H1 (cell line): ENCODE results near the gene COX7A2. TPM values are rescaled to one million over a fixed set of nuclear protein-coding genes. Genes with fewer than 3 reads are reported as not detected.

Experiments
- CTCF ChIA-PET: fragments of 300-600 bp; sonication (Branson Sonifier 250); formaldehyde crosslinking; loops from one replicate; lab custom pipeline; 2021; ENCODE audit not compliant: partially characterized antibody; lab: Charles Lee
- POLR2A ChIA-PET: fragments of 300-600 bp; sonication (Branson Sonifier 250); formaldehyde crosslinking; loops from one replicate; lab custom pipeline; 2021; ENCODE audit warnings: inconsistent platforms; ENCODE audit not compliant: partially characterized antibody; lab: Charles Lee
- DNase-seq, 2 experiments: peaks; one replicate each; pipeline versions ENCODE4 v3.0.0 to v3.0.0-alpha.2; 2010 to 2022; ENCODE audit warnings: low spot score in 2 of 2, low read depth in 1 of 2, mixed read lengths in 1 of 2
- FAIRE-seq: peaks from 2 replicates; lab custom pipeline; 2011; peaks lifted over from hg19 to GRCh38; lab: Jason Lieb, UNC
- H2AFZ ChIP-seq: 2 replicates; pipeline ENCODE4 v1.8.1; 2012; ENCODE audit warnings: low read length, inconsistent platforms
- H2AK5ac ChIP-seq: 2 replicates; pipeline ENCODE4 v1.6.1; 2013; ENCODE audit warnings: low read depth, low read length
- H2BK120ac ChIP-seq: replicated peaks from 2 replicates; pipeline ENCODE3; 2013; ENCODE audit warnings: low read depth, low read length, inconsistent platforms
- H2BK12ac ChIP-seq: 2 replicates; pipeline ENCODE4 v1.6.1; 2013; ENCODE audit warnings: low read depth, low read length
- H2BK15ac ChIP-seq: 2 replicates; pipeline ENCODE4 v1.6.1; 2013; ENCODE audit warnings: low read length
- H2BK20ac ChIP-seq: 2 replicates; pipeline ENCODE4 v1.6.1; 2013; ENCODE audit warnings: low read length
- H2BK5ac ChIP-seq: 2 replicates; pipeline ENCODE4 v1.6.1; 2013; ENCODE audit warnings: low read depth, low read length
- H3K14ac ChIP-seq: 2 replicates; pipeline ENCODE4 v1.6.1; 2013; ENCODE audit warnings: inconsistent platforms; ENCODE audit not compliant: insufficient read length
- H3K18ac ChIP-seq: 2 replicates; pipeline ENCODE4 v1.6.1; 2013; ENCODE audit warnings: low read length; ENCODE audit errors: extremely low read depth
- H3K23ac ChIP-seq: 2 replicates; pipeline ENCODE4 v1.6.1; 2013; ENCODE audit warnings: inconsistent platforms; ENCODE audit not compliant: insufficient read length
- H3K23me2 ChIP-seq: 2 replicates; pipeline ENCODE4 v1.6.1; 2013; ENCODE audit warnings: low read depth, low read length
- H3K27ac ChIP-seq: 2 replicates; pipeline ENCODE4 v1.6.1; 2011; ENCODE audit warnings: low read depth, low read length, inconsistent platforms
- H3K27me3 ChIP-seq, 4 experiments: replicated peaks in 1 of 4; 1 replicate in 1 of 4; 2 replicates in 3 of 4; pipeline versions ENCODE4 v1.6.1 to v1.8.1; 2011 to 2013; ENCODE audit warnings: low read length in 3 of 4, mild to moderate bottlenecking in 3 of 4, inconsistent platforms in 2 of 4, mixed read lengths in 2 of 4, moderate library complexity in 1 of 4; ENCODE audit not compliant: control insufficient read depth in 3 of 4, insufficient read depth in 3 of 4; ENCODE audit errors: extremely low read depth in 1 of 4
- H3K36me3 ChIP-seq, 4 experiments: 2 replicates each; pipeline versions ENCODE4 v1.6.1 to v1.8.1; 2011 to 2013; ENCODE audit warnings: mild to moderate bottlenecking in 4 of 4, low read length in 3 of 4, moderate library complexity in 2 of 4, control low read depth in 1 of 4, inconsistent platforms in 1 of 4; ENCODE audit not compliant: insufficient read depth in 4 of 4, control insufficient read depth in 2 of 4
- H3K4ac ChIP-seq: replicated peaks from 2 replicates; pipeline ENCODE3; 2013; ENCODE audit warnings: low read length, low read depth, mixed read lengths, inconsistent platforms; ENCODE audit not compliant: insufficient read length
- H3K4me1 ChIP-seq, 4 experiments: replicated peaks in 1 of 4; 1 replicate in 1 of 4; 2 replicates in 3 of 4; pipeline versions ENCODE4 v1.6.1 to v1.8.1; 2011 to 2013; ENCODE audit warnings: low read length in 3 of 4, inconsistent platforms in 2 of 4, mixed read lengths in 1 of 4; ENCODE audit not compliant: insufficient read depth in 4 of 4, control insufficient read depth in 3 of 4
- H3K4me2 ChIP-seq, 2 experiments: 2 replicates each; pipeline versions ENCODE4 v1.6.1 to v1.8.1; 2011 to 2013; ENCODE audit warnings: low read depth in 2 of 2, low read length in 2 of 2, control low read depth in 1 of 2, inconsistent platforms in 1 of 2, mild to moderate bottlenecking in 1 of 2; ENCODE audit not compliant: insufficient read depth in 1 of 2
- H3K4me3 ChIP-seq, 4 experiments: fragments of 200-600, 300-600 bp in 1 of 4; sonication (generic), shearing (Covaris generic), sonication (Bioruptor Twin) in 1 of 4; 2 replicates each; pipeline versions ENCODE4 v1.5.1 to v1.8.1; 2011 to 2016; ENCODE audit warnings: low read length in 4 of 4, low read depth in 3 of 4, control low read depth in 2 of 4, inconsistent platforms in 2 of 4, mild to moderate bottlenecking in 2 of 4, mixed read lengths in 1 of 4, moderate library complexity in 1 of 4; ENCODE audit not compliant: insufficient read depth in 2 of 4; ENCODE audit errors: extremely low read depth in 1 of 4
- H3K56ac ChIP-seq: replicated peaks from 2 replicates; pipeline ENCODE3; 2013; ENCODE audit warnings: low read depth, mild to moderate bottlenecking, mixed read lengths, low read length, inconsistent platforms; ENCODE audit not compliant: insufficient read length
- H3K79me1 ChIP-seq: 2 replicates; pipeline ENCODE4 v1.6.1; 2013; ENCODE audit warnings: low read depth, low read length, control low read depth
- H3K79me2 ChIP-seq, 2 experiments: 2 replicates each; pipeline versions ENCODE4 v1.6.1 to v1.8.1; 2012 to 2013; ENCODE audit warnings: low read length in 2 of 2, mild to moderate bottlenecking in 2 of 2, inconsistent platforms in 1 of 2; ENCODE audit not compliant: insufficient read depth in 2 of 2, control insufficient read depth in 1 of 2
- H3K9ac ChIP-seq, 4 experiments: replicated peaks in 1 of 4; 1 replicate in 1 of 4; 2 replicates in 3 of 4; pipeline versions ENCODE4 v1.6.1 to v1.8.1; 2011 to 2013; ENCODE audit warnings: low read depth in 3 of 4, low read length in 3 of 4, control low read depth in 2 of 4, mild to moderate bottlenecking in 2 of 4, moderate library complexity in 2 of 4, inconsistent platforms in 1 of 4; ENCODE audit errors: extremely low read depth in 1 of 4
- H3K9me3 ChIP-seq, 2 experiments: 2 replicates each; pipeline versions ENCODE4 v1.6.1 to v1.8.1; 2012 to 2013; ENCODE audit warnings: mild to moderate bottlenecking in 2 of 2, moderate library complexity in 2 of 2, control low read depth in 1 of 2, inconsistent platforms in 1 of 2, low read depth in 1 of 2, low read length in 1 of 2, mixed read lengths in 1 of 2; ENCODE audit not compliant: insufficient read depth in 2 of 2
- H4K20me1 ChIP-seq, 2 experiments: replicated peaks in 1 of 2; 2 replicates each; pipeline versions ENCODE3 to v1.8.1; 2011 to 2013; ENCODE audit warnings: inconsistent platforms in 2 of 2, low read length in 2 of 2, mild to moderate bottlenecking in 1 of 2; ENCODE audit not compliant: insufficient read depth in 2 of 2, control insufficient read depth in 1 of 2
- H4K5ac ChIP-seq: 2 replicates; pipeline ENCODE4 v1.6.1; 2013; ENCODE audit warnings: low read length, low read depth, mixed read lengths, inconsistent platforms; ENCODE audit not compliant: insufficient read length
- H4K8ac ChIP-seq: 2 replicates; pipeline ENCODE4 v1.8.0; 2013; ENCODE audit warnings: mild to moderate bottlenecking, moderate library complexity, low read length, inconsistent platforms; ENCODE audit not compliant: insufficient read depth; ENCODE audit errors: extremely low read depth
- H4K91ac ChIP-seq: replicated peaks from 2 replicates; pipeline ENCODE3; 2013; ENCODE audit warnings: low read length, mixed read lengths, inconsistent platforms; ENCODE audit not compliant: insufficient read length
- CBX5 ChIP-seq: fragments of 300-800, 300-1000 bp; sonication (generic); IDR thresholded peaks from 2 replicates; pipeline ENCODE4 v1.7.1; 2016; ENCODE audit warnings: antibody characterized with exemption, low read length, low read depth
- EP300 ChIP-seq, 2 experiments: IDR thresholded peaks; 1 replicate in 1 of 2; 2 replicates in 1 of 2; pipeline ENCODE4 v1.6.1; 2011 to 2012; ENCODE audit warnings: low read depth in 2 of 2, low read length in 2 of 2, mild to moderate bottlenecking in 2 of 2, borderline replicate concordance in 1 of 2, inconsistent platforms in 1 of 2, moderate library complexity in 1 of 2
- FOSL1 ChIP-seq: IDR thresholded peaks from 2 replicates; pipeline ENCODE4 v1.6.1; 2011; ENCODE audit warnings: mild to moderate bottlenecking, low read depth, low read length, moderate library complexity; ENCODE audit not compliant: insufficient read depth
- GABPA ChIP-seq: IDR thresholded peaks from 2 replicates; pipeline ENCODE4 v1.6.1; 2011; ENCODE audit warnings: mild to moderate bottlenecking, low read length, moderate library complexity, borderline replicate concordance; ENCODE audit not compliant: insufficient read depth
- NRF1 ChIP-seq: IDR thresholded peaks from 2 replicates; pipeline ENCODE4 v1.6.1; 2011; ENCODE audit warnings: mild to moderate bottlenecking, low read depth, low read length, improper control_type of control experiment
- POLR2A ChIP-seq, 2 experiments: IDR thresholded peaks; 1 replicate in 1 of 2; 2 replicates in 1 of 2; pipeline ENCODE4 v1.6.1; 2011; ENCODE audit warnings: low read depth in 2 of 2, low read length in 2 of 2, mild to moderate bottlenecking in 2 of 2; ENCODE audit errors: control extremely low read depth in 1 of 2
- RAD21 ChIP-seq, 2 experiments: IDR thresholded peaks in 1 of 2; conservative IDR thresholded peaks in 1 of 2; 2 replicates each; pipeline ENCODE4 v1.6.1; 2011; ENCODE audit warnings: low read depth in 2 of 2, low read length in 2 of 2, improper control_type of control experiment in 1 of 2, inconsistent platforms in 1 of 2, mild to moderate bottlenecking in 1 of 2, moderate library complexity in 1 of 2
- WGBS, 2 experiments: shearing (Covaris generic) in 1 of 2; methylation state at CpG; one replicate each; pipeline versions ENCODE4 v1.1.6 to v1.1.7; 2013 to 2015; ENCODE audit warnings: low lambda C conversion rate in 2 of 2, mixed read lengths in 2 of 2, inconsistent platforms in 1 of 2, low coverage in 1 of 2, missing lambda C conversion rate in 1 of 2; ENCODE audit not compliant: insufficient replicate concordance in 2 of 2, insufficient coverage in 1 of 2, insufficient read length in 1 of 2; ENCODE audit errors: extremely low coverage in 1 of 2, missing lambda C conversion rate in 1 of 2; 5-methylcytosine and 5-hydroxymethylcytosine counted together
- polyA plus RNA-seq, 7 experiments: library from polyadenylated mRNA; depleted of rRNA in 3 of 7; stranded (reverse) in 5 of 7; unstranded in 2 of 7; fragments of >200 nt in 5 of 7; fragments of 200-250 nt in 2 of 7; gene quantifications; 1 replicate in 5 of 7; 2 replicates in 1 of 7; 4 replicates in 1 of 7; pipeline versions ENCODE4 v1.2.1 to v1.2.3, GENCODE V29; 2011 to 2013; ENCODE audit warnings: missing spikeins in 2 of 7, mixed read lengths in 2 of 7
- total RNA-seq: library from RNA; stranded (reverse); fragmentation: NEBNext Ultra II Directional; extraction: Animal tissue kit (Norgen Biotek cat#: 25700); gene quantifications from 2 replicates; pipeline ENCODE4 v1.2.1, GENCODE V29; 2021

The COX7A2 gene
- total and polyA plus RNA-seq, 2 of the 8 experiments (the other 6 are each of a cell fraction or from before 2014, with no cell fraction given), result 262 to 468 TPM

DNA sequence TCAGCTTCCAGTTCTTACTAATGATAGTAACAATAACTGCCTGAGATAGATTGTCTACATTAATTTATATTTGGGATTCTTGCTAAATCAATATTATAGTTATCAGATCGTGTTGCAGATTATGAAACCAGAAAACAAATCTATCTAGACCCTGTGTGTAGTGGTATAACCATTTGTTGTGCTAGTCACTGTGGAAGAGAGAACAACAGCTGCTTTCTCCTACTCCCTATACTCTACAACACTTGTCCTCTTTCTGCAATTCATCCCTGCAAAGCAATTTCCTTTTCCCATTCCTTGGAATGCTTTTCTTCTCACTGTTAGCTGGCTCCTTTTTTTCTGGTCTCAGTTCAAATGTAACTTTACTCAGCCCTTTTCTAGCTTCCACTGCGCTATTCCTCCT lies 8.3 kb downstream of the COX7A2 start:
- Histone ChIP-seq H2BK5ac (no peak overlapping the region), H3K27me3 (peaks cover 0 to 1% (median 0%) of the 10 kb centered on the region in 4 experiments; a peak in 1 of 7 replicates), H2BK120ac (no peak overlapping the region), H3K18ac (no peak overlapping the region), H2BK12ac (no peak overlapping the region), H3K79me1 (no peaks in the 10 kb centered on the region), H3K23ac (no peak overlapping the region), H3K4ac (no peak overlapping the region), H3K27ac (no peak overlapping the region), H2AK5ac (no peak overlapping the region), H3K79me2 (peaks cover 0 to 3% of the 10 kb centered on the region in 2 experiments; a peak in 1 of 4 replicates), H3K23me2 (no peaks in the 10 kb centered on the region), H3K4me3 (no peak overlapping the region), H3K56ac (no peak overlapping the region), H3K4me1 (peaks cover 0 to 9% (median 6%) of the 10 kb centered on the region in 4 experiments; a peak in 3 of 7 replicates), H2BK15ac (no peak overlapping the region), H3K36me3 (peaks cover 6 to 32% (median 21%) of the 10 kb centered on the region in 4 experiments; a peak in 7 of 8 replicates), H3K9ac (no peak overlapping the region), H3K9me3 (no peaks in the 10 kb centered on the region), H4K91ac (no peak overlapping the region), H3K14ac (no peak overlapping the region), H4K20me1 (no peaks in the 10 kb centered on the region), H4K5ac (no peak overlapping the region), H2AFZ (no peak overlapping the region), H4K8ac (no peak overlapping the region), H2BK20ac (no peak overlapping the region), H3K4me2 (no peak overlapping the region; a peak in 1 of 4 replicates)
- ChIA-PET POLR2A (interaction anchor here (1.2 to 4.6 kb wide), 4 partner anchors 9 to 293 kb away, joined by 3 to 35 read pairs (median 4); partner anchors contain the start of gene COX7A2), CTCF (interaction anchor here (0.8 to 1.5 kb wide), 6 partner anchors 26 to 303 kb away, joined by 3 read pairs; no protein-coding TSS in a partner anchor)
- DNase-seq (no peak), FAIRE-seq (no peak)
- 88% methylated on average over 2 of the region's 2 CpGs; no CpG with 5 or more reads in 1 of the 2 experiments for WGBS, 2 experiments
- TF ChIP-seq FOSL1, result no peak
- no peak for TF ChIP-seq EP300 (IDR thresholded peaks at IDR 0.05; ENCODE audit: borderline replicate concordance in 1 of 2, low read depth in 2 of 2, low read length in 2 of 2)
- 0 out of 3 replicates have a peak, but pooled peaks of 1 of the 2 experiments have one; percentile 3 for TF ChIP-seq POLR2A (IDR thresholded peaks at IDR 0.05; ENCODE audit: control extremely low read depth in 1 of 2, low read depth in 2 of 2, low read length in 2 of 2)
- TF ChIP-seq NRF1, result no peak
- TF ChIP-seq RAD21 (IDR thresholded peaks at IDR 0.05 in 1 of 2, conservative IDR thresholded peaks at IDR 0.05 in 1 of 2; ENCODE audit: low read depth in 2 of 2, low read length in 2 of 2), result no peak
- TF ChIP-seq GABPA, result no peak
- TF ChIP-seq CBX5, result no peak
